Measurements from ENCODE around the gene TYRO3. TPM values are rescaled to one million over a fixed set of nuclear protein-coding genes. Genes with fewer than 3 reads are reported as not detected.
"Not testable (repeated sequence)": the region's sequence is repeated elsewhere in the genome, so short reads cannot be mapped to it uniquely, and the experiment has no call there.

Gene TYRO3
- polyA plus RNA-seq, 2 donors = 23.2 to 24.2 TPM

GRCh38 chr15:41577863-41578735 is 19.1 kb downstream of the TYRO3 start:
- no peaks in the 10 kb centered on the region for H3K27me3 ChIP-seq (ENCODE audit: control insufficient read depth in 1 of 2, insufficient read depth in 2 of 2, low read length in 2 of 2)
- H3K4me3 ChIP-seq (ENCODE audit: low read depth in 1 of 2, low read length in 2 of 2) = no peak overlapping the region
- no peak overlapping the region for H3K27ac ChIP-seq (ENCODE audit: low read depth in 2 of 2, low read length in 1 of 2)
- no peaks in the 10 kb centered on the region for H3K4me1 ChIP-seq (ENCODE audit: control insufficient read depth in 2 of 2, insufficient read depth in 2 of 2, low read length in 1 of 2)
- WGBS, 2 donors = 92 to 93% methylated on average over 12 of the region's 12 CpGs
- peaks cover 0 to 13% of the 10 kb centered on the region in 2 donors for H3K36me3 ChIP-seq (ENCODE audit: control insufficient read depth in 2 of 2, insufficient read depth in 2 of 2, low read length in 1 of 2)
- H3K9me3 ChIP-seq (ENCODE audit: control insufficient read depth in 2 of 2, insufficient read depth in 1 of 2, low read depth in 1 of 2, low read length in 1 of 2) = no peaks in the 10 kb centered on the region

- no peaks in the 10 kb centered on the region for H3K27me3 ChIP-seq (ENCODE audit: control insufficient read depth in 1 of 2, insufficient read depth in 2 of 2, low read length in 2 of 2)
- no peak overlapping the region for H3K27ac ChIP-seq (ENCODE audit: low read depth in 2 of 2, low read length in 1 of 2)
- H3K4me3 ChIP-seq (ENCODE audit: low read depth in 1 of 2, low read length in 2 of 2) = no peak overlapping the region
- no peaks in the 10 kb centered on the region for H3K4me1 ChIP-seq (ENCODE audit: control insufficient read depth in 2 of 2, insufficient read depth in 2 of 2, low read length in 1 of 2)
- 79 to 82% methylated on average over 9 of the region's 9 CpGs for WGBS, 2 donors
- peaks cover 0 to 8% of the 10 kb centered on the region in 2 donors for H3K36me3 ChIP-seq (ENCODE audit: control insufficient read depth in 2 of 2, insufficient read depth in 2 of 2, low read length in 1 of 2)
- no peaks in the 10 kb centered on the region for H3K9me3 ChIP-seq (ENCODE audit: control insufficient read depth in 2 of 2, insufficient read depth in 1 of 2, low read depth in 1 of 2, low read length in 1 of 2)
Observed at GRCh38 chr15:41578736-41579383, 19.8 kb downstream of the TYRO3 start.

GRCh38 chr15:41581110-41581509 is 22.1 kb downstream of the TYRO3 start:
- 46 to 54% methylated on average over 2 of the region's 2 CpGs for WGBS, 2 donors
- Histone ChIP-seq H3K4me1 (ENCODE audit: control insufficient read depth in 2 of 2, insufficient read depth in 2 of 2, low read length in 1 of 2) (no peaks in the 10 kb centered on the region), H3K9me3 (ENCODE audit: control insufficient read depth in 2 of 2, insufficient read depth in 1 of 2, low read depth in 1 of 2, low read length in 1 of 2) (no peaks in the 10 kb centered on the region), H3K27me3 (ENCODE audit: control insufficient read depth in 1 of 2, insufficient read depth in 2 of 2, low read length in 2 of 2) (no peaks in the 10 kb centered on the region), H3K4me3 (ENCODE audit: low read depth in 1 of 2, low read length in 2 of 2) (no peak overlapping the region), H3K27ac (ENCODE audit: low read depth in 2 of 2, low read length in 1 of 2) (peak overlapping the region; percentile 34 to 42), H3K36me3 (ENCODE audit: control insufficient read depth in 2 of 2, insufficient read depth in 2 of 2, low read length in 1 of 2) (no peaks in the 10 kb centered on the region)

GRCh38 chr15:41583795-41584194 is 24.8 kb downstream of the TYRO3 start:
- H3K36me3 ChIP-seq (ENCODE audit: control insufficient read depth in 2 of 2, insufficient read depth in 2 of 2, low read length in 1 of 2) = no peaks in the 10 kb centered on the region
- no peak overlapping the region for H3K27ac ChIP-seq (ENCODE audit: low read depth in 2 of 2, low read length in 1 of 2)
- H3K9me3 ChIP-seq (ENCODE audit: control insufficient read depth in 2 of 2, insufficient read depth in 1 of 2, low read depth in 1 of 2, low read length in 1 of 2) = no peaks in the 10 kb centered on the region
- H3K4me1 ChIP-seq (ENCODE audit: control insufficient read depth in 2 of 2, insufficient read depth in 2 of 2, low read length in 1 of 2) = no peaks in the 10 kb centered on the region
- no peaks in the 10 kb centered on the region for H3K27me3 ChIP-seq (ENCODE audit: control insufficient read depth in 1 of 2, insufficient read depth in 2 of 2, low read length in 2 of 2)
- 82 to 86% methylated on average over 6 of the region's 6 CpGs for WGBS, 2 donors
- no peak overlapping the region for H3K4me3 ChIP-seq (ENCODE audit: low read depth in 1 of 2, low read length in 2 of 2)

GRCh38 chr15:41584636-41585126 is 25.7 kb downstream of the TYRO3 start:
- no peaks in the 10 kb centered on the region for H3K4me1 ChIP-seq (ENCODE audit: control insufficient read depth in 2 of 2, insufficient read depth in 2 of 2, low read length in 1 of 2)
- WGBS, 2 donors = 95 to 97% methylated on average over 7 of the region's 7 CpGs
- H3K27me3 ChIP-seq (ENCODE audit: control insufficient read depth in 1 of 2, insufficient read depth in 2 of 2, low read length in 2 of 2) = no peaks in the 10 kb centered on the region
- no peaks in the 10 kb centered on the region for H3K9me3 ChIP-seq (ENCODE audit: control insufficient read depth in 2 of 2, insufficient read depth in 1 of 2, low read depth in 1 of 2, low read length in 1 of 2)
- peak overlapping the region in 1 of 2 donors; percentile 53 for H3K4me3 ChIP-seq (ENCODE audit: low read depth in 1 of 2, low read length in 2 of 2)
- no peak overlapping the region for H3K27ac ChIP-seq (ENCODE audit: low read depth in 2 of 2, low read length in 1 of 2)
- H3K36me3 ChIP-seq (ENCODE audit: control insufficient read depth in 2 of 2, insufficient read depth in 2 of 2, low read length in 1 of 2) = no peaks in the 10 kb centered on the region

- no peaks in the 10 kb centered on the region for H3K27me3 ChIP-seq (ENCODE audit: control insufficient read depth in 1 of 2, insufficient read depth in 2 of 2, low read length in 2 of 2)
- no peaks in the 10 kb centered on the region for H3K4me1 ChIP-seq (ENCODE audit: control insufficient read depth in 2 of 2, insufficient read depth in 2 of 2, low read length in 1 of 2)
- H3K9me3 ChIP-seq (ENCODE audit: control insufficient read depth in 2 of 2, insufficient read depth in 1 of 2, low read depth in 1 of 2, low read length in 1 of 2) = no peaks in the 10 kb centered on the region
- H3K4me3 ChIP-seq (ENCODE audit: low read depth in 1 of 2, low read length in 2 of 2) = peak overlapping the region; percentile 36 to 53
- H3K27ac ChIP-seq (ENCODE audit: low read depth in 2 of 2, low read length in 1 of 2) = peak overlapping the region in 1 of 2 donors; percentile 20
- whole genome bisulfite sequencing, 2 donors = 3 to 5% methylated on average over 78 of the region's 78 CpGs
- no peaks in the 10 kb centered on the region for H3K36me3 ChIP-seq (ENCODE audit: control insufficient read depth in 2 of 2, insufficient read depth in 2 of 2, low read length in 1 of 2)
Observed at GRCh38 chr15:41585127-41586047, 26.4 kb downstream of the TYRO3 start.

GRCh38 chr15:41586531-41587282 is 27.7 kb downstream of the TYRO3 start:
- H3K36me3 ChIP-seq (ENCODE audit: control insufficient read depth in 2 of 2, insufficient read depth in 2 of 2, low read length in 1 of 2); H3K4me1 ChIP-seq (ENCODE audit: control insufficient read depth in 2 of 2, insufficient read depth in 2 of 2, low read length in 1 of 2); H3K27me3 ChIP-seq (ENCODE audit: control insufficient read depth in 1 of 2, insufficient read depth in 2 of 2, low read length in 2 of 2); H3K27ac ChIP-seq (ENCODE audit: low read depth in 2 of 2, low read length in 1 of 2); H3K4me3 ChIP-seq (ENCODE audit: low read depth in 1 of 2, low read length in 2 of 2); H3K9me3 ChIP-seq (ENCODE audit: control insufficient read depth in 2 of 2, insufficient read depth in 1 of 2, low read depth in 1 of 2, low read length in 1 of 2): not testable (repeated sequence)
- WGBS, 2 donors = 90 to 92% methylated on average over 14 of the region's 14 CpGs

GRCh38 chr15:41589018-41589417 is 30.0 kb downstream of the TYRO3 start:
- H3K36me3 ChIP-seq (ENCODE audit: control insufficient read depth in 2 of 2, insufficient read depth in 2 of 2, low read length in 1 of 2); H3K27ac ChIP-seq (ENCODE audit: low read depth in 2 of 2, low read length in 1 of 2); H3K27me3 ChIP-seq (ENCODE audit: control insufficient read depth in 1 of 2, insufficient read depth in 2 of 2, low read length in 2 of 2); H3K9me3 ChIP-seq (ENCODE audit: control insufficient read depth in 2 of 2, insufficient read depth in 1 of 2, low read depth in 1 of 2, low read length in 1 of 2); H3K4me3 ChIP-seq (ENCODE audit: low read depth in 1 of 2, low read length in 2 of 2); H3K4me1 ChIP-seq (ENCODE audit: control insufficient read depth in 2 of 2, insufficient read depth in 2 of 2, low read length in 1 of 2): not testable (repeated sequence)
- WGBS, 2 donors = 72 to 73% methylated on average over 4 of the region's 4 CpGs

- 68 to 80% methylated on average over 2 of the region's 2 CpGs for WGBS, 2 donors
- H3K27ac ChIP-seq (ENCODE audit: low read depth in 2 of 2, low read length in 1 of 2) = not testable (repeated sequence)
Observed at GRCh38 chr15:41589571-41589970, 30.6 kb downstream of the TYRO3 start.

More at GRCh38 chr15:41589571-41589970, 30.6 kb downstream of the TYRO3 start:
- H3K36me3 ChIP-seq (ENCODE audit: control insufficient read depth in 2 of 2, insufficient read depth in 2 of 2, low read length in 1 of 2); H3K27me3 ChIP-seq (ENCODE audit: control insufficient read depth in 1 of 2, insufficient read depth in 2 of 2, low read length in 2 of 2); H3K9me3 ChIP-seq (ENCODE audit: control insufficient read depth in 2 of 2, insufficient read depth in 1 of 2, low read depth in 1 of 2, low read length in 1 of 2); H3K4me1 ChIP-seq (ENCODE audit: control insufficient read depth in 2 of 2, insufficient read depth in 2 of 2, low read length in 1 of 2); H3K4me3 ChIP-seq (ENCODE audit: low read depth in 1 of 2, low read length in 2 of 2): not testable (repeated sequence)

Measured in esophagus (tissue), 2 donors.